ENCODE results near the gene TLE5.
"Not testable (repeated sequence)": the region's sequence is repeated elsewhere in the genome, so short reads cannot be mapped to it uniquely, and the experiment has no call there.

Gene TLE5

GRCh38 chr19:3025549-3025886, 36.8 kb downstream of the TLE5 start:
- no peak for DNase-seq (ENCODE audit: low read depth in 2 of 2)

- DNase-seq (ENCODE audit: low read depth in 2 of 2), result no peak
These were observed 37.3 kb downstream of the TLE5 start for GRCh38 chr19:3024870-3025548.

GRCh38 chr19:3024509-3024869, 37.8 kb downstream of the TLE5 start:
- DNase-seq (ENCODE audit: low read depth in 2 of 2), result no peak

GRCh38 chr19:3020321-3020960, 41.9 kb downstream of the TLE5 start:
- no peak for DNase-seq (ENCODE audit: low read depth in 2 of 2)

- no peak for DNase-seq (ENCODE audit: low read depth in 2 of 2)
These were observed 43.0 kb downstream of the TLE5 start for GRCh38 chr19:3019211-3019854.

GRCh38 chr19:3017923-3018322, 44.4 kb downstream of the TLE5 start:
- DNase-seq (ENCODE audit: low read depth in 2 of 2), result no peak

GRCh38 chr19:3015126-3016057, 46.9 kb downstream of the TLE5 start:
- no peak for DNase-seq (ENCODE audit: low read depth in 2 of 2)

GRCh38 chr19:3014135-3014534, 48.2 kb downstream of the TLE5 start:
- DNase-seq (ENCODE audit: low read depth in 2 of 2), result no peak

GRCh38 chr19:3013263-3013725, 49.0 kb downstream of the TLE5 start:
- no peak for DNase-seq (ENCODE audit: low read depth in 2 of 2)

- no peak for DNase-seq (ENCODE audit: low read depth in 2 of 2)
These were observed 49.6 kb downstream of the TLE5 start for GRCh38 chr19:3012621-3013262.

- not testable (repeated sequence) for DNase-seq (ENCODE audit: low read depth in 2 of 2)
These were observed 50.2 kb downstream of the TLE5 start for GRCh38 chr19:3012059-3012458.

- DNase-seq (ENCODE audit: low read depth in 2 of 2), result no peak
These were observed 51.4 kb downstream of the TLE5 start for GRCh38 chr19:3010871-3011270.

- DNase-seq (ENCODE audit: low read depth in 2 of 2), result no peak
These were observed 53.3 kb downstream of the TLE5 start for GRCh38 chr19:3008994-3009393.

GRCh38 chr19:3007975-3008374, 54.3 kb downstream of the TLE5 start:
- no peak for DNase-seq (ENCODE audit: low read depth in 2 of 2)

- peak in 1 of 2 donors; percentile 47 for DNase-seq (ENCODE audit: low read depth in 2 of 2)
These were observed 56.1 kb downstream of the TLE5 start for GRCh38 chr19:3006075-3006767.

GRCh38 chr19:3005345-3005744, 57.0 kb downstream of the TLE5 start:
- no peak for DNase-seq (ENCODE audit: low read depth in 2 of 2)

GRCh38 chr19:3004522-3004921, 57.8 kb downstream of the TLE5 start:
- no peak for DNase-seq (ENCODE audit: low read depth in 2 of 2)

- DNase-seq (ENCODE audit: low read depth in 2 of 2), result no peak
These were observed 59.2 kb downstream of the TLE5 start for GRCh38 chr19:3003046-3003445.
